K562 treated with DMSO at 1 percent for 4 hours (cell line): ENCODE results near the gene ZNF500. TPM values are rescaled to one million over a fixed set of nuclear protein-coding genes. Genes with fewer than 3 reads are reported as not detected.

Source experiments
- total RNA-seq: library from RNA; unstranded; fragments of 300-600 nt; gene quantifications from 2 replicates; pipeline ENCODE4 v1.2.3, GENCODE V29; 2022; ENCODE audit not compliant: insufficient read depth

ZNF500 gene
- 5.0 and 7.2 TPM in 2 replicates for total RNA-seq

GRCh38 chr16:4766875-4767628 is at the start of gene ZNF500:
Gene ZNF500, minus strand, starts transcription at chr16:4767162. Its CDS starts 1,184 bp downstream, at chr16:4765978.

GRCh38 chr16:4801962-4802658 is 35.1 kb upstream of the ZNF500 start, which contains the start of gene ROGDI:
Gene ROGDI, minus strand, starts transcription at chr16:4802633. Its CDS starts 62 bp downstream, at chr16:4802571.

GRCh38 chr16:4795181-4795827 is 28.3 kb upstream of the ZNF500 start, which contains the start of gene SMIM22:
Gene SMIM22, plus strand, starts transcription at chr16:4795369. Its CDS starts 366 bp downstream, at chr16:4795735.

GRCh38 chr16:4787627-4788482 is 20.9 kb upstream of the ZNF500 start, which contains the start of gene SEPTIN12:
Gene SEPTIN12, minus strand, starts transcription at chr16:4788345. Its CDS starts 700 bp downstream, at chr16:4787645.

GRCh38 chr16:4734063-4734729 is 32.8 kb downstream of the ZNF500 start, which contains the start of the genes ANKS3 and DNAAF8:
Gene ANKS3, minus strand, starts transcription at chr16:4734271. Its CDS starts 4,122 bp downstream, at chr16:4730149.
Gene DNAAF8, plus strand, starts transcription at chr16:4734537. Its CDS starts 1,978 bp downstream, at chr16:4736515.

Other genes starting within 250 kb of the ZNF500 start
- gene CDIP1, start 228.4 kb downstream of the ZNF500 start, total RNA-seq, result 1.5 TPM in 1 of 2 replicates, not detected in the other
- not detected in 2 replicates for gene C16orf96, start 210.8 kb downstream of the ZNF500 start, total RNA-seq
- 38.6 and 59.4 TPM in 2 replicates for gene UBALD1, start 152.3 kb downstream of the ZNF500 start, total RNA-seq
- gene MGRN1, start 142.3 kb downstream of the ZNF500 start, total RNA-seq, result 32.3 and 32.7 TPM in 2 replicates
- 33.0 and 34.5 TPM in 2 replicates for gene NUDT16L1, start 73.6 kb downstream of the ZNF500 start, total RNA-seq
- 9.8 and 11.0 TPM in 2 replicates for gene ANKS3, start 32.9 kb downstream of the ZNF500 start, total RNA-seq
- gene DNAAF8, start 32.6 kb downstream of the ZNF500 start, total RNA-seq, result not detected in 2 replicates
- not detected in 2 replicates for gene SEPTIN12, start 21.2 kb upstream of the ZNF500 start, total RNA-seq
- gene SMIM22, start 28.2 kb upstream of the ZNF500 start, total RNA-seq, result not detected in 2 replicates
- gene ROGDI, start 35.5 kb upstream of the ZNF500 start, total RNA-seq, result 21.6 and 22.9 TPM in 2 replicates
- 58.3 and 69.1 TPM in 2 replicates for gene GLYR1, start 80.1 kb upstream of the ZNF500 start, total RNA-seq
- gene UBN1, start 80.3 kb upstream of the ZNF500 start, total RNA-seq, result 48.4 and 59.7 TPM in 2 replicates
- gene PPL, start 170.0 kb upstream of the ZNF500 start, total RNA-seq, result not detected in 2 replicates
- not detected in 2 replicates for gene SEC14L5, start 191.2 kb upstream of the ZNF500 start, total RNA-seq